RWPE2 (cell line): ENCODE measurements around the gene TBCK.

Source experiments
- ATAC-seq: fragments of 200-7000 bp; cut with Tn5 transposase; 3 replicates; pipeline ENCODE4 v1.9.1; 2021; ENCODE audit warnings: low read depth
- DNase-seq: peaks from one replicate; pipeline ENCODE4 v3.0.0-alpha.2; 2020; ENCODE audit warnings: low spot score
- H3K27ac ChIP-seq: fragments of 450-650 bp; 2 replicates; pipeline ENCODE4 v1.5.1; 2017; ENCODE audit warnings: mild to moderate bottlenecking; ENCODE audit not compliant: poor library complexity, severe bottlenecking
- H3K27me3 ChIP-seq: fragments of 250-450 bp; sonication (Bioruptor Pico); 2 replicates; pipeline ENCODE4 v1.5.1; 2021; ENCODE audit warnings: mild to moderate bottlenecking, moderate library complexity; ENCODE audit not compliant: insufficient read depth, poor library complexity, severe bottlenecking
- H3K36me3 ChIP-seq: fragments of 250-450 bp; sonication (Bioruptor Pico); 2 replicates; pipeline ENCODE4 v1.5.1; 2020; ENCODE audit warnings: low read depth, mild to moderate bottlenecking, moderate library complexity
- H3K4me1 ChIP-seq: fragments of 250-450 bp; sonication (Bioruptor Pico); 2 replicates; pipeline ENCODE4 v1.5.1; 2021; ENCODE audit warnings: mild to moderate bottlenecking, moderate library complexity; ENCODE audit not compliant: insufficient read depth, poor library complexity, severe bottlenecking
- H3K4me3 ChIP-seq: fragments of 250-450 bp; sonication (Bioruptor Pico); 2 replicates; pipeline ENCODE4 v1.5.1; 2021; ENCODE audit warnings: mild to moderate bottlenecking, moderate library complexity; ENCODE audit not compliant: severe bottlenecking
- H3K9me3 ChIP-seq: fragments of 250-450 bp; sonication (Bioruptor Pico); 2 replicates; pipeline ENCODE4 v1.5.1; 2021; ENCODE audit warnings: mild to moderate bottlenecking, moderate library complexity; ENCODE audit not compliant: severe bottlenecking
- CTCF ChIP-seq: fragments of 450-650 bp; IDR thresholded peaks from one replicate; pipeline ENCODE4 v1.5.1; 2017; ENCODE audit warnings: mild to moderate bottlenecking, moderate library complexity; ENCODE audit not compliant: poor library complexity, severe bottlenecking

Gene TBCK

GRCh38 chr4:106312377-106312776 is 3.6 kb downstream of the TBCK start:
- DNase-seq = no peak
- H3K27me3 ChIP-seq = no peaks in the 10 kb centered on the region
- no peak overlapping the region for H3K4me3 ChIP-seq
- H3K4me1 ChIP-seq = peaks cover 7% of the 10 kb centered on the region
- no peak for ATAC-seq
- peaks cover 18% of the 10 kb centered on the region for H3K36me3 ChIP-seq
- no peak for TF ChIP-seq CTCF
- no peak overlapping the region for H3K27ac ChIP-seq
- no peaks in the 10 kb centered on the region for H3K9me3 ChIP-seq

- no peak for TF ChIP-seq CTCF
- no peak for ATAC-seq
- H3K9me3 ChIP-seq = no peaks in the 10 kb centered on the region
- H3K4me1 ChIP-seq = no peaks in the 10 kb centered on the region
- H3K36me3 ChIP-seq = peaks cover 22% of the 10 kb centered on the region
- no peak overlapping the region for H3K4me3 ChIP-seq
- H3K27ac ChIP-seq = no peak overlapping the region
- no peak for DNase-seq
- H3K27me3 ChIP-seq = no peaks in the 10 kb centered on the region
Measured at GRCh38 chr4:106306561-106306960, 9.4 kb downstream of the TBCK start.

GRCh38 chr4:106305435-106306055 is 10.5 kb downstream of the TBCK start:
- Histone ChIP-seq H3K4me3 (no peak overlapping the region), H3K27me3 (no peaks in the 10 kb centered on the region), H3K4me1 (no peaks in the 10 kb centered on the region), H3K9me3 (no peaks in the 10 kb centered on the region), H3K36me3 (peaks cover 27% of the 10 kb centered on the region), H3K27ac (no peak overlapping the region)
- no peak for ATAC-seq
- no peak for TF ChIP-seq CTCF
- DNase-seq = no peak

GRCh38 chr4:106304632-106305031 is 11.4 kb downstream of the TBCK start:
- Histone ChIP-seq H3K9me3 (no peaks in the 10 kb centered on the region), H3K27ac (no peak overlapping the region), H3K27me3 (no peaks in the 10 kb centered on the region), H3K4me3 (no peak overlapping the region), H3K36me3 (peaks cover 36% of the 10 kb centered on the region), H3K4me1 (no peaks in the 10 kb centered on the region)
- TF ChIP-seq CTCF = no peak
- ATAC-seq (no peak), DNase-seq (no peak)

DNA sequence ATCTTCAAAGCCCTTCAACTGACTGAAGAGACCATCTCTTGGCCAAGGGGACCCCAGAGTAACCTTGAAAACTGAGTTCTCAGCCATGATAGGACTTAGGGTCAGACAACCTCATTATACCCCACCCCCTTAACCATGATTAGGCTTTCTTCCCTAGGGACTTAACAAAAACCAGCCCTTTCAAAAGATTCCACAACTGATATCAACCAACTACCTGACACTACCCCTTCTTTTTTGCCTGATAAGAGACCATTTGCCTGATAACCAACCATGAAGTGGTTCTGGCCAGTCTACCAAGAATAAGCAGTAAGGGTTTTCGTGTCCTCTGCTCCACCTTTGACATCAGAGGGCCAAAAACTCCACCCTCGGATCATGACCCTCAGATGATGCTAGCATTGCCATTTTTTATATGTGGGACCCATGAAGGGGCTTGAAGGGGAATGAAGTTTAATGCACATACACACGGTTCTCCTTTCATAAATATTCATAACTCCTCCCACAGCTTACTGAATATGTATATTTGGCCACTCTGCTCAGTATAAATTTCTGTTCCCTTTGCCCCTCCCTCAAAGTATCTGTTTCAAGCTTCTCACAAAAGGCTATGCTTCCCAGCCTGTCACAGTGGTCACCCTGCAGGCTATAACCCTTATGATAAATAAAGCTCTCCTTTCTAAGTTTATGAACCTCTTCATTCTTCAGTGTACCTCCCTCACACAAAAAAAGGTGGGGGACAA is 12.3 kb downstream of the TBCK start:
- no peaks in the 10 kb centered on the region for H3K4me1 ChIP-seq
- H3K27ac ChIP-seq = no peak overlapping the region

More for the DNA sequence above, 12.3 kb downstream of the TBCK start:
- ATAC-seq (no peak), DNase-seq (no peak)
- Histone ChIP-seq H3K36me3 (peaks cover 39% of the 10 kb centered on the region), H3K27me3 (no peaks in the 10 kb centered on the region), H3K9me3 (no peaks in the 10 kb centered on the region), H3K4me3 (no peak overlapping the region)
- TF ChIP-seq CTCF = no peak
